CD8-positive, alpha-beta memory T cell (primary cell): ENCODE results near the gene RBMS3. TPM values are rescaled to one million over a fixed set of nuclear protein-coding genes. Genes with fewer than 3 reads are reported as not detected.

Experiments used
- CTCF ChIA-PET: fragments of 350-600 bp; sonication (Branson Sonifier 250); formaldehyde crosslinking; loops from one replicate; lab custom pipeline; 2021; ENCODE audit warnings: antibody characterized with exemption; lab: Charles Lee
- POLR2A ChIA-PET: fragments of 350-600 bp; sonication (Branson Sonifier 250); formaldehyde crosslinking; loops from one replicate; lab custom pipeline; 2021; ENCODE audit warnings: antibody characterized with exemption; lab: Charles Lee
- DNase-seq, 5 donors: peaks; one replicate each; pipeline versions ENCODE4 v3.0.0 to v3.0.0-alpha.2; 2020 to 2022; ENCODE audit warnings: mixed read lengths in 1 of 5
- H3K27ac ChIP-seq: one replicate; pipeline ENCODE4 v1.7.0; 2013; ENCODE audit warnings: low read depth, mild to moderate bottlenecking, low read length, moderate library complexity
- H3K27me3 ChIP-seq: 2 replicates; pipeline ENCODE4 v1.7.0; 2013; ENCODE audit warnings: low read length, mild to moderate bottlenecking; ENCODE audit not compliant: insufficient read depth, poor library complexity, severe bottlenecking
- H3K36me3 ChIP-seq: 2 replicates; pipeline ENCODE4 v1.7.0; 2013; ENCODE audit warnings: mild to moderate bottlenecking, low read length, moderate library complexity; ENCODE audit not compliant: insufficient read depth
- H3K4me1 ChIP-seq: 2 replicates; pipeline ENCODE4 v1.7.0; 2013; ENCODE audit warnings: mild to moderate bottlenecking, low read length, moderate library complexity; ENCODE audit not compliant: insufficient read depth
- H3K4me3 ChIP-seq: 2 replicates; pipeline ENCODE4 v1.7.0; 2013; ENCODE audit warnings: mild to moderate bottlenecking, low read length
- H3K9me3 ChIP-seq: 2 replicates; pipeline ENCODE4 v1.7.0; 2013; ENCODE audit warnings: mild to moderate bottlenecking, low read length
- H3K27ac Mint-ChIP-seq, 8 donors: one replicate each; pipeline ENCODE4 v1.8.0; 2020 to 2021; ENCODE audit warnings: mixed read lengths in 8 of 8, mild to moderate bottlenecking in 6 of 8, inconsistent platforms in 3 of 8, moderate library complexity in 3 of 8
- H3K27me3 Mint-ChIP-seq, 2 donors: one replicate each; pipeline ENCODE4 v1.8.0; 2020 to 2021; ENCODE audit warnings: mixed read lengths in 2 of 2, mild to moderate bottlenecking in 1 of 2, moderate library complexity in 1 of 2
- H3K36me3 Mint-ChIP-seq, 3 donors: one replicate each; pipeline ENCODE4 v1.8.0; 2020 to 2021; ENCODE audit warnings: mixed read lengths in 3 of 3, inconsistent platforms in 1 of 3, mild to moderate bottlenecking in 1 of 3
- H3K4me1 Mint-ChIP-seq, 3 donors: one replicate each; pipeline ENCODE4 v1.8.0; 2020 to 2021; ENCODE audit warnings: mixed read lengths in 3 of 3, inconsistent platforms in 1 of 3, mild to moderate bottlenecking in 1 of 3
- H3K4me3 Mint-ChIP-seq, 7 donors: one replicate each; pipeline ENCODE4 v1.8.0; 2020 to 2021; ENCODE audit warnings: mixed read lengths in 7 of 7, mild to moderate bottlenecking in 6 of 7, moderate library complexity in 4 of 7, inconsistent platforms in 2 of 7
- H3K9me3 Mint-ChIP-seq, 5 donors: one replicate each; pipeline ENCODE4 v1.8.0; 2020 to 2022; ENCODE audit warnings: mixed read lengths in 5 of 5, mild to moderate bottlenecking in 3 of 5, moderate library complexity in 2 of 5, inconsistent platforms in 1 of 5
- polyA plus RNA-seq: library from polyadenylated mRNA; unstranded; fragments of 300-500 nt; fragmentation: Illumina TruSeq; gene quantifications from one replicate; pipeline ENCODE4 v1.2.3, GENCODE V29; 2021
- total RNA-seq, 2 experiments: library from RNA; stranded (reverse); gene quantifications; one replicate each; pipeline ENCODE4 v1.2.3, GENCODE V29; 2021

RBMS3 gene
- total and polyA plus RNA-seq, 3 experiments from 2014 or later = 0.21 to 0.33 (median 0.22) TPM

GRCh38 chr3:29331456-29332194, 50.8 kb downstream of the RBMS3 start:
- Histone ChIP-seq H3K9me3 (no peaks in the 10 kb centered on the region), H3K36me3 (no peaks in the 10 kb centered on the region), H3K4me3 (no peak overlapping the region), H3K4me1 (no peaks in the 10 kb centered on the region), H3K27me3 (no peaks in the 10 kb centered on the region), H3K27ac (no peak overlapping the region)
- Mint-ChIP-seq H3K27me3 (no peaks in the 10 kb centered on the region), H3K4me3 (no peak overlapping the region), H3K36me3 (no peaks in the 10 kb centered on the region), H3K4me1 (no peaks in the 10 kb centered on the region), H3K9me3 (peaks cover 0 to 18% (median 1%) of the 10 kb centered on the region in 5 donors), H3K27ac (no peak overlapping the region)
- DNase-seq = no peak
- ChIA-PET CTCF (no interaction called here), POLR2A (no interaction called here)

- H3K4me1 Mint-ChIP-seq = no peaks in the 10 kb centered on the region
- H3K27ac Mint-ChIP-seq = no peak overlapping the region
- no peak for DNase-seq
- CTCF ChIA-PET = no interaction called here
- H3K4me3 Mint-ChIP-seq = no peak overlapping the region
- peaks cover 0 to 16% (median 1%) of the 10 kb centered on the region in 5 donors for H3K9me3 Mint-ChIP-seq
- Histone ChIP-seq H3K9me3 (no peaks in the 10 kb centered on the region), H3K4me1 (no peaks in the 10 kb centered on the region), H3K36me3 (no peaks in the 10 kb centered on the region), H3K27me3 (no peaks in the 10 kb centered on the region), H3K4me3 (no peak overlapping the region), H3K27ac (no peak overlapping the region)
- H3K27me3 Mint-ChIP-seq = no peaks in the 10 kb centered on the region
- H3K36me3 Mint-ChIP-seq = no peaks in the 10 kb centered on the region
- POLR2A ChIA-PET = no interaction called here
Measured at GRCh38 chr3:29332195-29332637, 51.3 kb downstream of the RBMS3 start.

DNA sequence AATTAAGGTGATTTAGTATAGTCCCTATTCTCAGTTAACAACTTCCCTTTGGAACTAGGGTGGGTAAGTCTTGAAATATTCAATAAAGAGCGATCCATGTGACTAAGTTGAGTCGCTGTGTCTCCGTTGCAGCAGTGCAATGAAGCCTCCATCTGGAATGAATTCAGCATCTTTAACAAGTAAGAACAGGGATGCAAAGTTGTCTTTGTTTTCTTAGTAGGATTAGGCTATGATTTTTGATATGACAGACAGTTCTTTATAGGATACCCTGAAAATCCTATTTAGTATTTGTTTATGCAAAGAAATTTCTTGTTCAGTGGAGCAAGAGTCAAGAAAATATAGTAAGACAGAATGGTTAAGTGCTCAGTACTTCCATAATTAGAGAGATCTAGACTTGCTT, 52.7 kb downstream of the RBMS3 start:
- ChIA-PET POLR2A (no interaction called here), CTCF (no interaction called here)
- Histone ChIP-seq H3K9me3 (no peaks in the 10 kb centered on the region), H3K36me3 (no peaks in the 10 kb centered on the region), H3K27ac (no peak overlapping the region), H3K4me1 (no peaks in the 10 kb centered on the region), H3K4me3 (no peak overlapping the region), H3K27me3 (no peaks in the 10 kb centered on the region)
- Mint-ChIP-seq H3K27ac (no peak overlapping the region), H3K27me3 (no peaks in the 10 kb centered on the region), H3K9me3 (peaks cover 0 to 11% (median 0%) of the 10 kb centered on the region in 5 donors), H3K36me3 (no peaks in the 10 kb centered on the region), H3K4me3 (no peak overlapping the region), H3K4me1 (no peaks in the 10 kb centered on the region)
- DNase-seq = no peak

GRCh38 chr3:29334706-29335105, 53.8 kb downstream of the RBMS3 start:
- Mint-ChIP-seq H3K9me3 (peaks cover 0 to 11% (median 0%) of the 10 kb centered on the region in 5 donors), H3K4me3 (no peak overlapping the region), H3K27ac (no peak overlapping the region), H3K27me3 (no peaks in the 10 kb centered on the region), H3K36me3 (no peaks in the 10 kb centered on the region), H3K4me1 (no peaks in the 10 kb centered on the region)
- Histone ChIP-seq H3K9me3 (no peaks in the 10 kb centered on the region), H3K27ac (no peak overlapping the region), H3K27me3 (no peaks in the 10 kb centered on the region), H3K4me3 (no peak overlapping the region), H3K36me3 (no peaks in the 10 kb centered on the region), H3K4me1 (no peaks in the 10 kb centered on the region)
- DNase-seq = no peak
- ChIA-PET CTCF (no interaction called here), POLR2A (no interaction called here)

DNA sequence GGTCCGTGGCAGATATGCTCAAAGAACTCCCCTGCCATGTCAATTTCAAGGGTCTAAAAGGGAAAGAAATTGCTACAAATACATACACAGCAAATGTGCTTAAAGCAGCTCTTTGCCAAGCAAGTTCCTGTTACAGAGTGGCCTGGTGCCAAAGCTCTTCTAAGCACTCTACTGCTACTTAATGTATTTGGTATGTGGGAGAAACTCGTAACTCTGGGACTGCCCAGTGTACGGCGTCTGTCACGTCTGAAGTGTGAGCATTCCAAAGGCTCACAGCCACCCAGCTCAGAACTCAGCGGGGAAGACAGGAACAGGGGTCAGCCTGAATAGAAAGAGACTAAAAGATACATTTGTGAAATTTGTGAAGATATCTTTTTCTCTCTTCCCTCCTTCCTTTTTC, 54.6 kb downstream of the RBMS3 start:
- CTCF ChIA-PET = no interaction called here
- POLR2A ChIA-PET = no interaction called here
- Mint-ChIP-seq H3K4me3 (no peak overlapping the region), H3K36me3 (no peaks in the 10 kb centered on the region), H3K27ac (no peak overlapping the region), H3K9me3 (peaks cover 0 to 11% (median 0%) of the 10 kb centered on the region in 5 donors), H3K27me3 (no peaks in the 10 kb centered on the region), H3K4me1 (no peaks in the 10 kb centered on the region)
- Histone ChIP-seq H3K4me3 (no peak overlapping the region), H3K27ac (no peak overlapping the region), H3K27me3 (no peaks in the 10 kb centered on the region), H3K4me1 (no peaks in the 10 kb centered on the region), H3K36me3 (no peaks in the 10 kb centered on the region), H3K9me3 (no peaks in the 10 kb centered on the region)
- no peak for DNase-seq

DNA sequence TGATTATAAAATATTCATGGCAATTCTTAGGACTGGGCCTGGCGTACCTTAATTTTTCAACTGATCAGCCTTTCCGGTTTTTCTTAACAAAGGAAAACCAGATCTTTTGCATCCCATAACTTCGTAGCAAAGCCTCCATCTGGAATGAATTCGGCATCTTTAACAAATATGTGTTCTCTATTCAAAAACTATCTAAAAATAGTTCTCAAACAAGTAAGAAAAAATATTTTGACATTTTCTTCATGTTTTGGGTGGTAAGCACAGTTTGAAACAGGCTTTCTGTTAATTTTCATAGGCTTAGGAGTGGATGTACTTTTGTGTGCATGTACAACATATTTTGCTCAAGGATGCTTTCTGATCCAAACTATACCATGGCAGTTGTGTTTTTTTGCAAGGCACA, 55.1 kb downstream of the RBMS3 start:
- ChIA-PET POLR2A (no interaction called here), CTCF (no interaction called here)
- H3K36me3 ChIP-seq = no peaks in the 10 kb centered on the region
- no peaks in the 10 kb centered on the region for H3K4me1 Mint-ChIP-seq
- no peak overlapping the region for H3K27ac ChIP-seq
- no peak for DNase-seq
- H3K4me3 ChIP-seq = no peak overlapping the region
- H3K4me3 Mint-ChIP-seq = no peak overlapping the region
- peaks cover 0 to 11% (median 0%) of the 10 kb centered on the region in 5 donors for H3K9me3 Mint-ChIP-seq
- no peaks in the 10 kb centered on the region for H3K9me3 ChIP-seq
- H3K27me3 ChIP-seq = no peaks in the 10 kb centered on the region
- H3K27me3 Mint-ChIP-seq = no peaks in the 10 kb centered on the region
- H3K27ac Mint-ChIP-seq = no peak overlapping the region
- H3K4me1 ChIP-seq = no peaks in the 10 kb centered on the region
- H3K36me3 Mint-ChIP-seq = no peaks in the 10 kb centered on the region

- POLR2A ChIA-PET = no interaction called here
- H3K4me3 Mint-ChIP-seq = no peak overlapping the region
- Histone ChIP-seq H3K27ac (no peak overlapping the region), H3K4me3 (no peak overlapping the region), H3K4me1 (no peaks in the 10 kb centered on the region), H3K27me3 (no peaks in the 10 kb centered on the region), H3K36me3 (no peaks in the 10 kb centered on the region), H3K9me3 (no peaks in the 10 kb centered on the region)
- no peaks in the 10 kb centered on the region for H3K36me3 Mint-ChIP-seq
- H3K27me3 Mint-ChIP-seq = no peaks in the 10 kb centered on the region
- CTCF ChIA-PET = no interaction called here
- H3K4me1 Mint-ChIP-seq = no peaks in the 10 kb centered on the region
- no peak for DNase-seq
- no peak overlapping the region for H3K27ac Mint-ChIP-seq
- H3K9me3 Mint-ChIP-seq = peaks cover 0 to 3% (median 0%) of the 10 kb centered on the region in 5 donors
Measured at GRCh38 chr3:29337565-29337964, 56.7 kb downstream of the RBMS3 start.

- Mint-ChIP-seq H3K4me3 (no peak overlapping the region), H3K27ac (no peak overlapping the region), H3K9me3 (peaks cover 0 to 3% (median 0%) of the 10 kb centered on the region in 5 donors), H3K4me1 (no peaks in the 10 kb centered on the region), H3K27me3 (no peaks in the 10 kb centered on the region), H3K36me3 (no peaks in the 10 kb centered on the region)
- Histone ChIP-seq H3K27ac (no peak overlapping the region), H3K4me1 (no peaks in the 10 kb centered on the region), H3K27me3 (no peaks in the 10 kb centered on the region), H3K9me3 (no peaks in the 10 kb centered on the region), H3K4me3 (no peak overlapping the region), H3K36me3 (no peaks in the 10 kb centered on the region)
- ChIA-PET POLR2A (no interaction called here), CTCF (no interaction called here)
- no peak for DNase-seq
Measured at GRCh38 chr3:29338377-29338776, 57.5 kb downstream of the RBMS3 start.
